ENCODE data around the gene SFTPB. TPM values are rescaled to one million over a fixed set of nuclear protein-coding genes. Genes with fewer than 3 reads are reported as not detected.
A peak's percentile ranks its signal among the peaks of the same experiment; 100 is the strongest.

SFTPB gene
- polyA plus RNA-seq, 2 donors: 0.77 to 1.9 TPM

DNA sequence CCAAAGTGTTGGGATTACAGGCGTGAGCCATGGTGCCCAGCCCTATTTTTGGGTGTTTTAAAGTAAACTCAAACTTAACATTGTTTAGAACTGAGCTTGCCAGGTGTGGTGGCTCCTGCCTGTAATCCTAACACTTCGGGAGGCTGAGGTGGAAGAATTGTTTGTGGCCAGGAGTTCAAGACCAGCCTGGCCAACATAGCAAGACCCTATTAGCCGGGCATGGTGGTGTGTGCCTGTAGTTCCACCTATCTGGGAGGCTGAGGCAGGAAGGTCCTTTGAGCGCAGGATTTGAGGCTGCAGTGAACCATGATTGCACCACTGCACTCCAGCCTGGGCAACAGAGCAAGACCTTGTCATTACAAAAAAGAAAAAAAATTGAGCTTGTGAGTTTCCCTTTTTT lies 17.5 kb downstream of the SFTPB start:
- Histone ChIP-seq H3K27ac (ENCODE audit: low read depth in 2 of 2, low read length in 1 of 2) (no peak overlapping the region), H3K4me3 (ENCODE audit: low read depth in 1 of 2, low read length in 2 of 2) (no peak overlapping the region), H3K9me3 (ENCODE audit: control insufficient read depth in 2 of 2, insufficient read depth in 1 of 2, low read depth in 1 of 2, low read length in 1 of 2) (no peaks in the 10 kb centered on the region), H3K27me3 (ENCODE audit: control insufficient read depth in 1 of 2, insufficient read depth in 2 of 2, low read length in 2 of 2) (no peaks in the 10 kb centered on the region), H3K36me3 (ENCODE audit: control insufficient read depth in 2 of 2, insufficient read depth in 2 of 2, low read length in 1 of 2) (peaks cover 17 to 34% of the 10 kb centered on the region in 2 donors), H3K4me1 (ENCODE audit: control insufficient read depth in 2 of 2, insufficient read depth in 2 of 2, low read length in 1 of 2) (no peaks in the 10 kb centered on the region)
- WGBS, 2 donors: 92 to 96% methylated on average over 4 of the region's 4 CpGs

DNA sequence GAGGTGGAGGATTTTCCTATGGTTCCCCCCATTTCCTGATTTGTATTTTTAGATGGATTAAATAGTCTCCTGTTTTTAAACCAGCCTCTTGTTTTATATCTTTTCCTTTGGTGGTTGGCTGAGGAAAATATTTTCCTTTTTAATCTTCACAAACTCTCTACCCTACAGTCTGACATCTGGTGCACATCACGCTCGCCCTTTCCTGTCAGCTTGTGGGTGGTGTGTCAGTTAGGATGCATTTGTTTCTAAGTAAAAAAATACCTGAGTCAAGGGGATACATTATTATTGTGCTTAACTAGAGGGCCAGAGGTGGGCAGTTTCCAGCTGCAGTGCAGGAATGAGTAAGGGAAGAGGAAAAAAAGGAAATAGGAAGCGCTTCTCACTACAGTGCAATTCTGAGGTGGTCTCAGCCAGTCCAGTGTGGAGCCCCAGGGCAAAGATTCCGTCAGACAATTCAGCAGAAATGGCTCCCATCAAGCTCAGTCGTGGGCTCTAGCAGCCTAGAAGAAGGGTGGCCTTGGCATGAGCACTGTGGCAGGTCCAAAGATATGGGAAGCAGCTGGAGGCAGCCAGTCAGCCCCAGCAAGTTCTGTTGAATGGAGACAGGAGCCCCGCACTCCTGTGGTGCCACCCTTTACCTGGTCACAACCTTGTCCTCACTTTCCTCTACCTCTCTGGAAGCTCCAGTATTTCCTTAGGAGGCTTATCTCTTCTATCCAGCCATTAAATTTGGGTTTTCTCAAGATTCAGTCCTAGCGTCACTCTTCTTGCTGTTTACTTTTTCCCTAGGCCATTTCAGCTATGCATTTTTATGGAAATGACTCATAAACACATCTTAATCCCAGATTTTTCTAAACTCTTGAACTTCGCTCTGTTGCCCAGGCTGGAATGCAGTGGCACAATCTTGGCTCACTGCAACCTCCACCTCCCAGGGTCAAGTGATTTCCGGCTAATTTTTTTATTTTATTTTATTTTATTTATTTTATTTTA lies 18.5 kb downstream of the SFTPB start:
- 77 to 82% methylated on average over 9 of the region's 9 CpGs for WGBS, 2 donors
- Histone ChIP-seq H3K4me1 (ENCODE audit: control insufficient read depth in 2 of 2, insufficient read depth in 2 of 2, low read length in 1 of 2) (no peaks in the 10 kb centered on the region), H3K36me3 (ENCODE audit: control insufficient read depth in 2 of 2, insufficient read depth in 2 of 2, low read length in 1 of 2) (peaks cover 17 to 41% of the 10 kb centered on the region in 2 donors), H3K27me3 (ENCODE audit: control insufficient read depth in 1 of 2, insufficient read depth in 2 of 2, low read length in 2 of 2) (no peaks in the 10 kb centered on the region), H3K27ac (ENCODE audit: low read depth in 2 of 2, low read length in 1 of 2) (peak overlapping the region in 1 of 2 donors; percentile 30), H3K4me3 (ENCODE audit: low read depth in 1 of 2, low read length in 2 of 2) (no peak overlapping the region), H3K9me3 (ENCODE audit: control insufficient read depth in 2 of 2, insufficient read depth in 1 of 2, low read depth in 1 of 2, low read length in 1 of 2) (no peaks in the 10 kb centered on the region)

DNA sequence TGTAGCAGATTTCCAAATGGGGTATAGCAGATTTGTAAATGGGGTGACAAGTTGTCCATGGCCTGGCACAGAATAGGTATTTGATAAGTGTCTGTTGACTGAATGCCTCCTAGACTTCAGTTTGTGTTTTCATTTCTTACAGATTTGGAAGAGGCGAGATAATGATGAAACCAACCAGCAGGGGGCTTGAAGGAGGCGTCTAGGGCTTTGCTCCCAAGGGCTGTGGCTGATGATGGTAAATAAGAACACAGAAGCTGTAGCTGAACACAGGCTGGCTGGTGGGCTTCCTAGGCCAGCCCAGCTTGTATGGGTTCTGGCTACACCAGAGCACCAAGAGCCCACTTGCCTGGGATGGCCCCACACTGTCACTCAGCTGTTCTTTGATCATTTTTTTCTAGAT lies 19.4 kb downstream of the SFTPB start:
- peaks cover 17 to 42% of the 10 kb centered on the region in 2 donors for H3K36me3 ChIP-seq (ENCODE audit: control insufficient read depth in 2 of 2, insufficient read depth in 2 of 2, low read length in 1 of 2)
- WGBS, 2 donors: 56 to 59% methylated on average over 2 of the region's 2 CpGs
- no peaks in the 10 kb centered on the region for H3K27me3 ChIP-seq (ENCODE audit: control insufficient read depth in 1 of 2, insufficient read depth in 2 of 2, low read length in 2 of 2)
- H3K9me3 ChIP-seq (ENCODE audit: control insufficient read depth in 2 of 2, insufficient read depth in 1 of 2, low read depth in 1 of 2, low read length in 1 of 2): no peaks in the 10 kb centered on the region
- no peak overlapping the region for H3K27ac ChIP-seq (ENCODE audit: low read depth in 2 of 2, low read length in 1 of 2)
- H3K4me1 ChIP-seq (ENCODE audit: control insufficient read depth in 2 of 2, insufficient read depth in 2 of 2, low read length in 1 of 2): no peaks in the 10 kb centered on the region
- H3K4me3 ChIP-seq (ENCODE audit: low read depth in 1 of 2, low read length in 2 of 2): no peak overlapping the region

DNA sequence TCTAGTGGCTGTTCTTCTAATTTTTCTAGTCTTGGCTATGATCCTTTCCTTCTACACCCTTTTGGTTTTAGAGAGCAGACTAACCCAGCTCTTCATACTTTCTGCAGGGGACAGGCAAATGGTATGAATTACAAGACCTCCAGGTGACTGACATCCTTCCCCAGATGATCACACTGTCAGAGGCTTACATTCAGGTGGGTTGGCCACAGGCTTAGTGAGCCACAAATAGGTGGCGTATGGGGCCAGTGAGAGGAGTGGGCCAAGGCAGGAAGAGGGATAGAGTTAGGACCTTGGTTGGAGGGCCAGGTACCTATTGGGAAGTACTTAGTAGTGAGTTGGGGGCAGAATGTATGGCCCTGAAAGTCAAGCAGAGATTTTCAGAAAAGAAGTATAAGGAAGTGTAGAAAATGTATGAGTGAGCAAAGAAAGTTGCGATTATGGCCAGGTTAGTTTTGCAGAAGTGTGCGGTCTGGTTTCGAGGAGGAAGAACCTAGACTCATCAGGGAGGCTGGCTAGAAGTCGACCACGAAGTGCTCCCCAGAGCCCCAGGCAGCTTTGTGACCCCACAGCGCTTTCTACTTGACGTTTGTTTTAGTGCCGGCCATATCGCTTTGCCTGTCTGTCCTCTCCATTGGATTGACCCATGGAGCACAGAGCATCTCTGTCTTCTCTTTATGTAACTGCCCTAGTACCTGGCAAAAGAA lies 20.0 kb downstream of the SFTPB start:
- Histone ChIP-seq H3K4me1 (ENCODE audit: control insufficient read depth in 2 of 2, insufficient read depth in 2 of 2, low read length in 1 of 2) (no peaks in the 10 kb centered on the region), H3K27ac (ENCODE audit: low read depth in 2 of 2, low read length in 1 of 2) (no peak overlapping the region), H3K36me3 (ENCODE audit: control insufficient read depth in 2 of 2, insufficient read depth in 2 of 2, low read length in 1 of 2) (peaks cover 17 to 43% of the 10 kb centered on the region in 2 donors), H3K4me3 (ENCODE audit: low read depth in 1 of 2, low read length in 2 of 2) (no peak overlapping the region), H3K9me3 (ENCODE audit: control insufficient read depth in 2 of 2, insufficient read depth in 1 of 2, low read depth in 1 of 2, low read length in 1 of 2) (no peaks in the 10 kb centered on the region), H3K27me3 (ENCODE audit: control insufficient read depth in 1 of 2, insufficient read depth in 2 of 2, low read length in 2 of 2) (no peaks in the 10 kb centered on the region)
- WGBS, 2 donors: 90 to 95% methylated on average over 10 of the region's 10 CpGs

DNA sequence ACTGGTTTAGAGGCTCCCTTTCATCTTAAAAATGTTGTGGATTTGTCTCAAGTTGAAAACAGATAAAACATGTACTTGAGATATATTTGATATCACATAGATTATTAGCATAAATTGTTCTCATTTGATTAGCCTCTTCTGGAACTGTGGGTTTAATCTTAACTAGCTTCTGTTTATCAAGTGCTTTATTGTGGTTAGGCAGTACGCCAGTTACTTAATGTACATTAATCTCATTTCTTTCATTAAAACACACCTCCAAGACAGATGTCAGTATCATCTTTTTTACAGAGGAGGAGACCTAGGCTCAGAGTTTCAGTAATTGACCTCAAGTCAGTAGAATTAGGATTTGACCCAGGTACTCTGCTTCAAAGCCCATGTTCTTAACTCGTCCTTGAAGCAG lies 21.8 kb downstream of the SFTPB start:
- Histone ChIP-seq H3K4me1 (ENCODE audit: control insufficient read depth in 2 of 2, insufficient read depth in 2 of 2, low read length in 1 of 2) (no peaks in the 10 kb centered on the region), H3K4me3 (ENCODE audit: low read depth in 1 of 2, low read length in 2 of 2) (no peak overlapping the region), H3K36me3 (ENCODE audit: control insufficient read depth in 2 of 2, insufficient read depth in 2 of 2, low read length in 1 of 2) (peaks cover 23 to 47% of the 10 kb centered on the region in 2 donors), H3K27me3 (ENCODE audit: control insufficient read depth in 1 of 2, insufficient read depth in 2 of 2, low read length in 2 of 2) (no peaks in the 10 kb centered on the region), H3K9me3 (ENCODE audit: control insufficient read depth in 2 of 2, insufficient read depth in 1 of 2, low read depth in 1 of 2, low read length in 1 of 2) (no peaks in the 10 kb centered on the region), H3K27ac (ENCODE audit: low read depth in 2 of 2, low read length in 1 of 2) (no peak overlapping the region)
- 92% methylated on average over 2 of the region's 2 CpGs for WGBS, 2 donors

DNA sequence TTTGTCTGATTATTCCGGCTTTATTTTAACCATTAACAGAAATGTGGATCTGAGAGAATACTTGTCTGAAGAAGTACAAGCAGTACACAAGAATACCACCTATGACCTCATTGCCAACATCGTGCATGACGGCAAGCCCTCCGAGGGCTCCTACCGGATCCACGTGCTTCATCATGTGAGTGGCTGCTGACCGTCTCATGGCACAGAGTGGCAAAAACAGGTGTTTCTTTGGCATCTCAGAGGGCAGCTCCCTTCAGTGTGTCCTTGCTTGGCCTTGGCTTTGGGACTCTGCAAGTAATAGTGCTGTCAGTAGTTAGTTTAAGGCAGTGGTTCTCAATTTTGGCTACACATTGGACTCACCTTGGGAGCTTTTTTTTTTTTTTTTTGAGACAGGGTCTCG lies 23.1 kb downstream of the SFTPB start:
- H3K36me3 ChIP-seq (ENCODE audit: control insufficient read depth in 2 of 2, insufficient read depth in 2 of 2, low read length in 1 of 2): peaks cover 23 to 45% of the 10 kb centered on the region in 2 donors
- no peaks in the 10 kb centered on the region for H3K9me3 ChIP-seq (ENCODE audit: control insufficient read depth in 2 of 2, insufficient read depth in 1 of 2, low read depth in 1 of 2, low read length in 1 of 2)
- no peaks in the 10 kb centered on the region for H3K27me3 ChIP-seq (ENCODE audit: control insufficient read depth in 1 of 2, insufficient read depth in 2 of 2, low read length in 2 of 2)
- 95 to 96% methylated on average over 8 of the region's 8 CpGs for WGBS, 2 donors
- H3K27ac ChIP-seq (ENCODE audit: low read depth in 2 of 2, low read length in 1 of 2): no peak overlapping the region
- H3K4me3 ChIP-seq (ENCODE audit: low read depth in 1 of 2, low read length in 2 of 2): no peak overlapping the region
- H3K4me1 ChIP-seq (ENCODE audit: control insufficient read depth in 2 of 2, insufficient read depth in 2 of 2, low read length in 1 of 2): no peaks in the 10 kb centered on the region

DNA sequence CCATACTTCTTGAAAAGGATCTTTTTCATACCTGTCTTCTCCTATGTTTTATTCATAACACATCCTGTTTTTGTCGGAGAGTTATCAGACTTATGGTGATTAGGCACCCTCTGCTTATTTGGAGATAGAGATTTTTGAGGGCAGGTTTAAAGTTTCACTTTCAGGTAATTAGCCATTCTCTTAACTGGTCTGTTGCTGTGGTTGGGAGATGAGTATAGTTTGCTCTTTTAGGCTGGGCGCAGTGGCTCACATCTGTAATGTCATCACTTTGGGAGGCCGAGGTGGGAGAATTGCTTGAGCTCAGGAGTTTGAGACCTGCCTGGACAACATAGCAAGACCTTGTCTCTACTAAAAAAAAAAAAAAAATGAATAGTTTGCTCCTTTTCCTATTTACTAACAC lies 25.3 kb downstream of the SFTPB start:
- no peak overlapping the region for H3K4me3 ChIP-seq (ENCODE audit: low read depth in 1 of 2, low read length in 2 of 2)
- H3K4me1 ChIP-seq (ENCODE audit: control insufficient read depth in 2 of 2, insufficient read depth in 2 of 2, low read length in 1 of 2): no peaks in the 10 kb centered on the region
- H3K27ac ChIP-seq (ENCODE audit: low read depth in 2 of 2, low read length in 1 of 2): no peak overlapping the region
- whole genome bisulfite sequencing, 2 donors: 85 to 87% methylated on average over 3 of the region's 3 CpGs
- peaks cover 16 to 34% of the 10 kb centered on the region in 2 donors for H3K36me3 ChIP-seq (ENCODE audit: control insufficient read depth in 2 of 2, insufficient read depth in 2 of 2, low read length in 1 of 2)
- H3K9me3 ChIP-seq (ENCODE audit: control insufficient read depth in 2 of 2, insufficient read depth in 1 of 2, low read depth in 1 of 2, low read length in 1 of 2): no peaks in the 10 kb centered on the region
- H3K27me3 ChIP-seq (ENCODE audit: control insufficient read depth in 1 of 2, insufficient read depth in 2 of 2, low read length in 2 of 2): no peaks in the 10 kb centered on the region

DNA sequence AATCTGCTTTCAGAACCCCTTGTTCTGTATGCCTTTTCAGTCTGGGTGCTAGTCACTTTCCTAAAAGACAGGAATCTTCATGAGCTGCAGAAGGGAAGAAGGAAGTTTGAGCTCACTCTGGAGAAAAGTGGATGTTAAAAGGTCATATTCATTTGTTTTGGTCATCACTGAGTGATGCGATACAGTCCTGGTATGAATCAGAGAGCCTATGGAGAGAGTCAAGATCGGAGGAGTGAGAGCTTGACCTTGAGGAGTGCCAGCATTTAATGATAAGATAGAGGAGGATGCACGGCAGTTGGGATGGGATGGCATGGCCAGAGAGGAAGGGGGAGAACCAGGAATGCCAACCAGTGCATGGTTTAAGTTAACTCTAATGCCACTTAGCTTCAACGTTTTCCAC lies 32.4 kb downstream of the SFTPB start:
- Histone ChIP-seq H3K36me3 (ENCODE audit: control insufficient read depth in 2 of 2, insufficient read depth in 2 of 2, low read length in 1 of 2) (peaks cover 12 to 17% of the 10 kb centered on the region in 2 donors), H3K9me3 (ENCODE audit: control insufficient read depth in 2 of 2, insufficient read depth in 1 of 2, low read depth in 1 of 2, low read length in 1 of 2) (no peaks in the 10 kb centered on the region), H3K27ac (ENCODE audit: low read depth in 2 of 2, low read length in 1 of 2) (no peak overlapping the region), H3K4me3 (ENCODE audit: low read depth in 1 of 2, low read length in 2 of 2) (no peak overlapping the region), H3K27me3 (ENCODE audit: control insufficient read depth in 1 of 2, insufficient read depth in 2 of 2, low read length in 2 of 2) (no peaks in the 10 kb centered on the region), H3K4me1 (ENCODE audit: control insufficient read depth in 2 of 2, insufficient read depth in 2 of 2, low read length in 1 of 2) (no peaks in the 10 kb centered on the region)
- 63 to 74% methylated on average over 4 of the region's 4 CpGs for WGBS, 2 donors

DNA sequence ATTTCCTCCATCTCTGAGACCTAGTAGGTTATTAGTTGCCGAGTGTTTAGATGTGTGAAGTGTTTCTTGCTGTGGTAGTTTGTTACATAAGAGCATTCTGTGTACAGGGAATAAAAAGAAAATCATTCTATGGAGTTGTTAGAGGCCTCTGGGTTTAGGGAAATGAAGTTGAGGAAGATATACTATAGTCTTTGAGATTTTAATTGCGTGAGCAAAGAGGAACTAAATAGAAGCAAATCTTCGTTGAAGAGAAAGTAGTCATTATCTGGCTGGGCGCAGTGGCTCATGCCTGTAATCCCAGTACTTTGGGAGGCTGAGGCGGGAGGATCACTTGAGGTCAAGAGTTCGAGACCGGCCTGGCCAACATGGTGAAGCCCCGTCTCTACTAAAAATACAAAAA lies 33.0 kb downstream of the SFTPB start:
- Histone ChIP-seq H3K4me1 (ENCODE audit: control insufficient read depth in 2 of 2, insufficient read depth in 2 of 2, low read length in 1 of 2) (no peaks in the 10 kb centered on the region), H3K9me3 (ENCODE audit: control insufficient read depth in 2 of 2, insufficient read depth in 1 of 2, low read depth in 1 of 2, low read length in 1 of 2) (no peaks in the 10 kb centered on the region), H3K36me3 (ENCODE audit: control insufficient read depth in 2 of 2, insufficient read depth in 2 of 2, low read length in 1 of 2) (peaks cover 12 to 17% of the 10 kb centered on the region in 2 donors), H3K27me3 (ENCODE audit: control insufficient read depth in 1 of 2, insufficient read depth in 2 of 2, low read length in 2 of 2) (no peaks in the 10 kb centered on the region), H3K27ac (ENCODE audit: low read depth in 2 of 2, low read length in 1 of 2) (no peak overlapping the region), H3K4me3 (ENCODE audit: low read depth in 1 of 2, low read length in 2 of 2) (no peak overlapping the region)
- 87 to 90% methylated on average over 8 of the region's 8 CpGs for WGBS, 2 donors
